ENCODE measurements around the gene TMEM255A.

The TMEM255A gene

DNA sequence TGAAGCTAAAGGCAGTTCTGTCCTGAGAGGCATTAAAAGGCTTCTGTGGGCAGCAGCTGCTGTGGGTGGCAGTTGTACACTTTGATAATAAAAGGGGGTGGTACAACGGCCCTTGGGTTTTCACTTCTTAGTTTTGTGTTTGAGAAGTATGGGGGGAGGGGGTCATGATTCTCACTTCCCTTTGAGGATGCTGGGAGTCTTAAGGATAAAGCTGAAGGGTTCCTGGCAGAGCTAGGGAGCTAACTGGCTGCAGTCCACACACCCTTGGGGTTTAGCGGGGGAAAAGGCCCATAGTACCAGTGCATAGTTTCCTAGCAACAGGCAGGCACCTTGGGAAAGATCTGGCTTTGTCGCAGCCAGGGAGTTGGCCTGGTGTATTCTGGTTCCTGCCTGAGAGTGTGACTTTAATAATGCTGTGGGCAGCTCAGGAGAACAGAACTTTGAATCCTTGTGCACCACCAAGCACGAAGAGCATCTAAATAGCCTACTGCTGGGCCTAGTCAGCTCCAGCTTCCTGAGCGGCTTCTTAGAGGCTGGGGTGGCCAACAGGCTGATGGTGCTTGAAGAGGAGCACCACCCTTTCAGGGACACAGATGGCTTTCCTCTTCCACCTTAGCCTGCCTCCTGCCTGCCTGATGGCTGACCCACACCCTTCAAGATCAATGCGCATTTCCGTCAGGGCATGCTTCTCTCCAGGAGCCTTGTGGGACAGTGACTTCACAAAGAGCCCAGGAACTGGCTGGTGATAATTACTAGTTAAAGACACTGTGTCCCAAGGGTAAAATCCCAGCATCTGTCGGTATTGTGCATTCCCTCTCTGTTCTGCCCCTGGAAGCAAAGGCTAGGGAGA lies 48.2 kb downstream of the TMEM255A start:
- Histone ChIP-seq H3K4me3 (ENCODE audit: low read depth in 1 of 2, low read length in 1 of 2) (no peak overlapping the region), H3K4me1 (ENCODE audit: control insufficient read depth in 1 of 2, insufficient read depth in 1 of 2, low read depth in 1 of 2, low read length in 1 of 2) (no peaks in the 10 kb centered on the region), H3K27ac (no peak overlapping the region), H3K27me3 (no peaks in the 10 kb centered on the region), H3K36me3 (no peaks in the 10 kb centered on the region), H3K9me3 (no peaks in the 10 kb centered on the region)
- TF ChIP-seq, protein P1, sequence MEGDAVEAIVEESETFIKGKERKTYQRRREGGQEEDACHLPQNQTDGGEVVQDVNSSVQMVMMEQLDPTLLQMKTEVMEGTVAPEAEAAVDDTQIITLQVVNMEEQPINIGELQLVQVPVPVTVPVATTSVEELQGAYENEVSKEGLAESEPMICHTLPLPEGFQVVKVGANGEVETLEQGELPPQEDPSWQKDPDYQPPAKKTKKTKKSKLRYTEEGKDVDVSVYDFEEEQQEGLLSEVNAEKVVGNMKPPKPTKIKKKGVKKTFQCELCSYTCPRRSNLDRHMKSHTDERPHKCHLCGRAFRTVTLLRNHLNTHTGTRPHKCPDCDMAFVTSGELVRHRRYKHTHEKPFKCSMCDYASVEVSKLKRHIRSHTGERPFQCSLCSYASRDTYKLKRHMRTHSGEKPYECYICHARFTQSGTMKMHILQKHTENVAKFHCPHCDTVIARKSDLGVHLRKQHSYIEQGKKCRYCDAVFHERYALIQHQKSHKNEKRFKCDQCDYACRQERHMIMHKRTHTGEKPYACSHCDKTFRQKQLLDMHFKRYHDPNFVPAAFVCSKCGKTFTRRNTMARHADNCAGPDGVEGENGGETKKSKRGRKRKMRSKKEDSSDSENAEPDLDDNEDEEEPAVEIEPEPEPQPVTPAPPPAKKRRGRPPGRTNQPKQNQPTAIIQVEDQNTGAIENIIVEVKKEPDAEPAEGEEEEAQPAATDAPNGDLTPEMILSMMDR (IDR thresholded peaks at IDR 0.05), result no peak

DNA sequence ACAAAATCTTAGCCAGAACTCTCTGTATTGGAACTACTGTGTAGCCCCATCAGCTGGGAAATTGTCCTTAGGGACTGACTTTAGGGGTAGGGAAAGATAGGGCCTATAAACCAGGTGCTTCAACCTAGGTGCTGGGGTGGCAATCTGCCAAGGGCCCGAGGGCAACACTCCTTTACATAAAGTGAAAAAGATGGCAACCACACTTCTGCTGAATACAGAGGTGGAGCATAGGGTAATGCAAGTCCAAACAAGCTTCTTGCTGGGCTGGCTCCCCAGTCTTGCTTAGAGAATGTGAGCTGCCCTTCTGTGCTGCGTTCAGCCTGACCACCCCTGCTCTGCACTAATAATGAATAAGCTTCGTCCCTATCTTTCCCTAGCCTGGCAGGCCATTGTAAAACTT lies 50.9 kb downstream of the TMEM255A start:
- TF ChIP-seq, protein P1 (IDR thresholded peaks at IDR 0.05), result no peak
- Histone ChIP-seq H3K36me3 (no peaks in the 10 kb centered on the region), H3K9me3 (no peaks in the 10 kb centered on the region), H3K4me1 (ENCODE audit: control insufficient read depth in 1 of 2, insufficient read depth in 1 of 2, low read depth in 1 of 2, low read length in 1 of 2) (no peaks in the 10 kb centered on the region), H3K27me3 (no peaks in the 10 kb centered on the region), H3K4me3 (ENCODE audit: low read depth in 1 of 2, low read length in 1 of 2) (no peak overlapping the region), H3K27ac (no peak overlapping the region)

DNA sequence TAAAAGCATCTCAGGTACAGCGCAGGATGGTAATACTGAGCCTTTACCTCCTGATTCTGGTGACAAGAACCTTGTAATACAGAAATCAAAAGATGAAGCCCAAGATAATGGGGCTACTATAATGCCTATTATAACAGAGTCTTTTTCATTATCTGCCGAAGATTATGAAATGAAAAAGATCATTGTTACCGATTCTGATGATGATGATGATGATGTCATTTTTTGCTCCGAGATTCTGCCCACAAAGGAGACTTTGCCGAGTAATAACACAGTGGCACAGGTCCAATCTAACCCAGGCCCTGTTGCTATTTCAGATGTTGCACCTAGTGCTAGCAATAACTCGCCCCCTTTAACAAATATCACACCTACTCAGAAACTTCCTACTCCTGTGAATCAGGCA lies 57.5 kb downstream of the TMEM255A start:
- TF ChIP-seq, protein P1 (IDR thresholded peaks at IDR 0.05), result no peak
- peaks cover 3 to 4% of the 10 kb centered on the region in 2 experiments for H3K4me1 ChIP-seq (ENCODE audit: control insufficient read depth in 1 of 2, insufficient read depth in 1 of 2, low read depth in 1 of 2, low read length in 1 of 2)
- peaks cover 21% of the 10 kb centered on the region for H3K36me3 ChIP-seq
- no peaks in the 10 kb centered on the region for H3K9me3 ChIP-seq
- H3K27me3 ChIP-seq, result no peaks in the 10 kb centered on the region
- no peak overlapping the region for H3K4me3 ChIP-seq (ENCODE audit: low read depth in 1 of 2, low read length in 1 of 2)
- no peak overlapping the region for H3K27ac ChIP-seq

DNA sequence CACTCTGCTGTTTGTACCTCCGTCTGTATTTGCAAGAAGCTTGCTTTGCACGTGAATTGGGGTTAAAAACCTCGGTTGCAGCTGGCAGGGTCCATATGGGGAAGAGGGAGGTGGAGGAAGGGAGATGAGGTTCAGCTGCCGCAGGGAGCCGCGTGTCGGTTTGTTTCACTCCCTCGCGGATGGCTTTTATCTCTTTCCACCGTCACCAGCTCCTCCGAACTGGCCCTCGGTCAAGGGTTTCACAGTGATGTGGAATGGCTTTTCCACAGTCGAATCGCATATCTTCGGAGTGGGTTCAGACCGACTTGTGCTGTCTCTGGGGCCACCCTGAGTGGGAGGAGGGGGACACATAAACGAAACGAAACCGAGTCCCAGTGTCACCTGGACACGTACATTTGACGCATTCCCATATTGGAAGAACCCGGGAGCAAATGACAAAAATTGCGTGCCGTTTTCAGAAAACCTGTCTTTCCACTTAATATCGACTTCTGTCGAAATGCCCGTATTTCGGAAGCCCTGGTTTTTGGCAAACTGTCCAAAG lies 59.7 kb downstream of the TMEM255A start:
- Histone ChIP-seq H3K4me1 (ENCODE audit: control insufficient read depth in 1 of 2, insufficient read depth in 1 of 2, low read depth in 1 of 2, low read length in 1 of 2) (peaks cover 3 to 4% of the 10 kb centered on the region in 2 experiments), H3K27ac (peak overlapping the region; percentile 91), H3K27me3 (no peaks in the 10 kb centered on the region), H3K9me3 (no peaks in the 10 kb centered on the region), H3K4me3 (ENCODE audit: low read depth in 1 of 2, low read length in 1 of 2) (peak overlapping the region; percentile 63 to 65), H3K36me3 (peaks cover 21% of the 10 kb centered on the region)
- TF ChIP-seq, protein P1 (IDR thresholded peaks at IDR 0.05), result no peak

DNA sequence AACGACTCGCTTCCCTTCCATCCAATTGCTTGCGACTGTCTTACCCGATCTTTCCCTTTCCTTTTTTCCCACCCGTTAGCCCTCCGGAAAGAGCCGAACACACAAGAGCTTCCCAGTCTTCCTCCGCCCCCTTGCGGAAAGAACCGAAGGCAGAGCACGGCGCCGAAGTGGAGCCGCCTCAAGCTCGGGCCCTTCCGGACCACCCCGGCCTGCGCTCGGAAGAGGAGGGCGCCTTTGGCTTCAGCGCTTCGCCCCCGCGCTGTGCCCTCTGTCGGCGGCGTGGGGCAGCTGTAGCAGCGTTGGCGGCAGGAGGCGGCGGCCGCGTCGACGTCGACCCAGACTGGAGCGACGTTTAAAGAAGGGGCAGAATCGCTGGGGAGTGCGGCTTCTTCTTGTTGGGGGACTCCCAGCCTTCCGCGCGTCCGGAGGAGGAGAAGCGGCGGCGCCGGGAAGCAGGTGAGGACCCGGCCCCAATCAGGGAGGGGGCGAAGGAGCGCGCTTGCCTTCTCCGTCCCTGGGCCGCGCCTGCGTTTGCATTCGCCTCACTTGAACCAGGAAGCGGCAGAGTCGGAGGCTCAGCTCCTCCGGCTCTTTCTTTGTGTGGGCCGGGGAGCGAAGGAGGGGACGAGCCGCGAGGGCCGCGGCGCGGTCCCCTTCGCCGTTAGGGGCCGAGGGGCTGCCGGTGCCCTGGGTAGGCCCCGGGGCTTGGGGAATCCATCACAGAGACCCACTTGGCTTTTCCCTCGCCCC lies 60.6 kb downstream of the TMEM255A start, which contains the start of gene ZBTB33:
Gene ZBTB33, plus strand, starts transcription at position 291 of the 750 bp plus-strand sequence. CDS start 2,604 bp downstream, outside the sequence.
- H3K4me1 ChIP-seq (ENCODE audit: control insufficient read depth in 1 of 2, insufficient read depth in 1 of 2, low read depth in 1 of 2, low read length in 1 of 2), result peaks cover 3 to 4% of the 10 kb centered on the region in 2 experiments
- no peaks in the 10 kb centered on the region for H3K9me3 ChIP-seq
- H3K4me3 ChIP-seq (ENCODE audit: low read depth in 1 of 2, low read length in 1 of 2), result peak within 1 kb of the TSS; percentile 63 to 65
- H3K27me3 ChIP-seq, result no peaks in the 10 kb centered on the region
- peak within 1 kb of the TSS; percentile 91 for H3K27ac ChIP-seq
- H3K36me3 ChIP-seq, result peaks cover 21% of the 10 kb centered on the region
- TF ChIP-seq, protein P1 (IDR thresholded peaks at IDR 0.05), result peak; percentile 63
